GM06990 (cell line): ENCODE measurements around the gene LRRC8B.

Source experiments
- DNase-seq: peaks from one replicate; pipeline ENCODE4 v3.0.0-alpha.2; 2011; ENCODE audit not compliant: insufficient read length; ENCODE audit errors: extremely low read depth
- H3K27me3 ChIP-seq: replicated peaks from 2 replicates; pipeline ENCODE4 v1.6.0; 2011; ENCODE audit warnings: low read length; ENCODE audit not compliant: control insufficient read depth, insufficient read depth
- H3K36me3 ChIP-seq: 2 replicates; pipeline ENCODE4 v1.5.1; 2011; ENCODE audit warnings: low read length; ENCODE audit not compliant: control insufficient read depth, insufficient read depth
- H3K4me3 ChIP-seq: replicated peaks from 2 replicates; pipeline ENCODE4 v1.5.1; 2011; ENCODE audit warnings: low read depth, mild to moderate bottlenecking, control low read depth, low read length
- CTCF ChIP-seq: IDR thresholded peaks from 2 replicates; pipeline ENCODE4 v1.5.1; 2011; ENCODE audit warnings: low read length, control low read depth, mild to moderate bottlenecking, inconsistent platforms; ENCODE audit not compliant: insufficient read depth, poor library complexity, severe bottlenecking

Gene LRRC8B

GRCh38 chr1:89527256-89527655 lies 2.6 kb downstream of the LRRC8B start:
- TF ChIP-seq CTCF: no peak
- H3K27me3 ChIP-seq: no peaks in the 10 kb centered on the region

GRCh38 chr1:89527750-89528381 lies 3.2 kb downstream of the LRRC8B start:
- no peak for DNase-seq
- Histone ChIP-seq H3K4me3 (no peak overlapping the region), H3K36me3 (no peaks in the 10 kb centered on the region), H3K27me3 (no peaks in the 10 kb centered on the region)
- no peak for TF ChIP-seq CTCF

More at GRCh38 chr1:89527256-89527655, 2.6 kb downstream of the LRRC8B start:
- no peak for DNase-seq
- H3K4me3 ChIP-seq: no peak overlapping the region
- H3K36me3 ChIP-seq: no peaks in the 10 kb centered on the region

GRCh38 chr1:89528382-89528780 lies 3.8 kb downstream of the LRRC8B start:
- no peaks in the 10 kb centered on the region for H3K36me3 ChIP-seq
- no peak for TF ChIP-seq CTCF
- H3K27me3 ChIP-seq: no peaks in the 10 kb centered on the region
- DNase-seq: no peak
- no peak overlapping the region for H3K4me3 ChIP-seq

GRCh38 chr1:89529196-89529595 lies 4.6 kb downstream of the LRRC8B start:
- Histone ChIP-seq H3K27me3 (no peaks in the 10 kb centered on the region), H3K36me3 (no peaks in the 10 kb centered on the region), H3K4me3 (no peak overlapping the region)
- DNase-seq: no peak
- TF ChIP-seq CTCF: no peak

- no peak for DNase-seq
- Histone ChIP-seq H3K36me3 (no peaks in the 10 kb centered on the region), H3K4me3 (no peak overlapping the region), H3K27me3 (no peaks in the 10 kb centered on the region)
- no peak for TF ChIP-seq CTCF
Measured at GRCh38 chr1:89530444-89531089, 5.9 kb downstream of the LRRC8B start.
